Measurements from ENCODE around the gene CFAP73. TPM values are rescaled to one million over a fixed set of nuclear protein-coding genes. Genes with fewer than 3 reads are reported as not detected.
"Not testable (repeated sequence)": the region's sequence is repeated elsewhere in the genome, so short reads cannot be mapped to it uniquely, and the experiment has no call there.

CFAP73 gene
- total RNA-seq, 1 experiment from 2014 or later: 0.97 TPM

GRCh38 chr12:113185180-113186032 is 35.9 kb downstream of the CFAP73 start, which contains the start of the genes DDX54 and RITA1:
Gene DDX54 (minus strand): TSS chr12:113185478. CDS start chr12:113185451, 27 bp downstream.
Gene RITA1 (plus strand): TSS chr12:113185721. CDS start chr12:113186747, 1,026 bp downstream.
- DNase-seq (ENCODE audit: extremely low read depth, low read depth): peak; percentile 55

DNA sequence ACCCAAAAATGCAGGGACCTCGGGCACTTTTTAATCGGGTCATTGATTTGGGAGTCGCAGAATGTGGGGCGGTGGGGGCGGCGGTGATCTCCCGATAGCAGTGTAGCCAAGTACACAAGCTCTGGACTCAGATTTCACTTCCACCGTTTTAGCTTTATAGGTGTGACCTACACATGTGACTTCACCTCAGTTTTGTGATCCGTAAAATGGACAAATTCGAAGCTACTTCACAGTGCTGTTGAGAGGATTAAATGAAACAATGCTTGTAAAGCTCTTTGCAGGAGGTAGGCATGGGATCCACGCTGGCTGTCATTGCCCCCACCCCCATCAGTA is 36.5 kb downstream of the CFAP73 start:
- DNase-seq (ENCODE audit: extremely low read depth, low read depth): no peak

- DNase-seq (ENCODE audit: extremely low read depth, low read depth): no peak
These were observed 37.3 kb downstream of the CFAP73 start for GRCh38 chr12:113186666-113187325.

DNA sequence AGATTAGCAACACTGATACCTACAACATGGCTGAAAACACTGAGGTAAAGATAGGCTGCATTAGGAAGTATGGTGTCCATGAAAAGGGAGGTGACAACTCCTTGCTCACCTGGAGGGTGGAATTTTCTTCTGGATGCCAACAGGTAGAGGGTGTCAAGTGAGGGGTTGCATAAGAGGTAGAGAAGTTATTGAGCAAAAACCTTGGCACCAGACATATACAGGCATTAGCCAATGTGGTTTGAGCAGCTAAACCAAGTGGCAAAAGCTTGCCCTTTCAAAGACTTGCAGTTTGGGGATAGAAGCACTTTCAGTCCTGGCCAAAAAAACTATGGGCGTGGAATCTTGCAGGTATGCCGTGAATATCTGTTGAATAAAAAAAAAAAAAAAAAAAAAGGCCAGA is 39.8 kb downstream of the CFAP73 start:
- DNase-seq (ENCODE audit: extremely low read depth, low read depth): no peak

DNA sequence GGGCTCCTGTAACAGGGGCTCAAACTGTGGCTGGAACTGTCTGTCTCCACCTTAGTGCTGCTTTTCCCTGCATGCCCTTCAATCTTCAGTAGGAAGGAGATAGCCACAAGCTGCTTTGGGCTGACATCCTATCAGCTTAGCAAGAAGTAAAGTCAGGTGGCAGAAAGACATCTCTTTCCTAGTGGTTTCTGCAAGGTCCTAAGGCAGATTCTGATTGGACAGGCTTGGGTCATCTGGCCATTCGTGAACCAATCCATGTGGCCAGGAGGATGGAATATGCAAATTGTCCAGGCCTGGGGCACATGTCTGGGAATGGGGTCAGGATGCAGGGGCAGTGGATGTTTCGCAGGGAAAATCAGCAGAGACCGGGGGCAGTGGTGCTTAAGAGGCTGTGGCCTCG is 41.2 kb downstream of the CFAP73 start:
- DNase-seq (ENCODE audit: extremely low read depth, low read depth): peak; percentile 54

DNA sequence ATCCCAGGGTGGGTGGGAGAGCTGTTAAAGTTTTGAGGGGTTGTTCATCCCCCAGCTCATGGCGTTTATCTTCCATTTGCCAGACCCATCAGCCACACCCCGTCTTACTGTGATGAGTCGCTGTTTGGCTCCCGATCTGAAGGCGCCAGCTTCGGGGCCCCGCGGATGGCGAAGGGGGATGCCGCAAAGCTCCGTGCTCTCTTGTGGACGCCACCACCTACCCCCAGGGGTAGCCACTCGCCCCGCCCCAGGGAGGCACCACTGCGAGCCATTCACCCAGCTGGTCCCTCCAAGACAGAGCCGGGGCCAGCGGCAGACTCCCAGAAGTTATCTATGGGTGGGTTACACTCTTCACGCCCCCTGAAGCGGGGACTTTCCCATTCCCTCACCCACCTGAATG is 41.7 kb downstream of the CFAP73 start:
- no peak for DNase-seq (ENCODE audit: extremely low read depth, low read depth)

DNA sequence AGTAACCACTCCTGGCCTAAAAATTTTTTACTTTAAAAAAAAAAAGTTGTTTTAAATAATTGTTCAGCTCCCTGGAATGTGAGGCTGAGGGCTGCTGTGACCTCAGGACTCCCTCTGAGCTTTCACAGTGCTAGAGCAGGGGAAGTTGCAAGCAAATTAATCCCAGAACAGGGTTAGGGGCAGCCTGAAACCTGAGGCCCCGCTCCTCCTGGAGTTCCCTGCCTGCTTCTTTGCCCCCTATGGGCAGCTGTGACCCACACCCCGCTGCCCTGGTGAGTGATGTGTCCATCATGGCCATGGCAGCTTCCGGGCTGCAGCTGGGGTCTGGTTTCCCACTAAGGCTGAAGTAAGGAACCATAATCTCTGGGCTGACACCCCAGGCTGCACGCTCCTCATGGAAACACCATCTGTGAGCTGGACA is 45.5 kb downstream of the CFAP73 start:
- no peak for DNase-seq (ENCODE audit: extremely low read depth, low read depth)

DNA sequence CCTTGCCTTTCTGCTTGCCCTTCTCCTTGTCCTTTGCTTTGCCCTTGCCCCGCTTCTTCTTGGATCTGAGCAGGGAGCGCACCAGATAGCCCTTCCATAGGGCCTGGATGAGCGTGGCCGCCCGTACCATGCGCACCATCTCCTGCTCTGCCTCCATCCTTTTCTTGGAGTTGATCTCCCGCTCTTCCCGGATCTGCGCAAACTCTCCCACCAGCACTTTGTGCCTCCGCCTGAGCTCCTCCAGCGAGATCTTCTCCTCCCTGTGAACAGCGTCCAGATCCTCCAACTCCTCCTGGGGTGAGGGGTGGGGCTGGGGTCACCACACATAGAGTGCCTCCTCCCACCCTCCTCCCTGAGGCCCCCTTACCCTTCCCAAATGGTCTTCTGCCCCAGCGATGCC is 46.1 kb downstream of the CFAP73 start:
- no peak for DNase-seq (ENCODE audit: extremely low read depth, low read depth)

- no peak for DNase-seq (ENCODE audit: extremely low read depth, low read depth)
These were observed 47.1 kb downstream of the CFAP73 start for GRCh38 chr12:113196582-113196981.

DNA sequence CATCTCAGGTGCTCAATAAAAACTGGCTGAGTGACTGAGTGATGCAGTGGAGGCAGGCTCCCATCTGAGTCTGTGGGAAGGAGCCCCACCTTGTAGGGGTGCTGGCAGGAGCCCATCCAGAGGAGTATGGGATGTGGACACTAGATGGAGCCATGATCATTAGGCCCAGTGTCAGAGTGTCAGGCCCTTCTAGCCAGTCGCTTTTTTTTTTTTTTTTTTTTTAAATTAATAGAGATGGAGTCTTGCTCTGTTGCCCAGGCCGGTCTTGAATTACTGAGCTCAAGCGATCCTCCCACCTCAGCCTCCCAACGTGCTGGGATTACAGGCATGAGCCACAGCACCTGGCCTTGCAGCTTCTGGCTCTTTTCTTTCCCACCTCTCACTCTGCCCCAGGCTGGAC is 47.5 kb downstream of the CFAP73 start:
- peak; percentile 75 for DNase-seq (ENCODE audit: extremely low read depth, low read depth)

GRCh38 chr12:113197518-113198077 is 48.1 kb downstream of the CFAP73 start:
- no peak for DNase-seq (ENCODE audit: extremely low read depth, low read depth)

DNA sequence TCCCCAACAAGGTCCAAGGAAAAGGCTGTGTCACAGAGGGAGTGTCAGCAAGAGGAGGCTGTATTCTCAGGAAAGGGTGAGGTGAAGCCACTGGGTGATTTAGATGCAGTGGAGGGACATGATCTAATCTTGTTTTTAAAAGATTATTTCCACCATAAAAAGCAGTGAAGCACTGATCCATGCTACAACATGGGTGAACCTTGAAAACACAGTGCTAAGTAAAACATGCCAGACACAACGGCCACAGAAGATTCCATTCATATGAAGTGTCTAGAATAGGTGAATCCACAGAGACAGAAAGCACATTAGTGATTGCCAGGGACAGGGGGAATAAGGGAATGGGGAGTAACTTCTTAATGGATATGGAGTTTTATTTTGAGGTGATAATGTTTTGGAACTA is 48.8 kb downstream of the CFAP73 start:
- no peak for DNase-seq (ENCODE audit: extremely low read depth, low read depth)

DNA sequence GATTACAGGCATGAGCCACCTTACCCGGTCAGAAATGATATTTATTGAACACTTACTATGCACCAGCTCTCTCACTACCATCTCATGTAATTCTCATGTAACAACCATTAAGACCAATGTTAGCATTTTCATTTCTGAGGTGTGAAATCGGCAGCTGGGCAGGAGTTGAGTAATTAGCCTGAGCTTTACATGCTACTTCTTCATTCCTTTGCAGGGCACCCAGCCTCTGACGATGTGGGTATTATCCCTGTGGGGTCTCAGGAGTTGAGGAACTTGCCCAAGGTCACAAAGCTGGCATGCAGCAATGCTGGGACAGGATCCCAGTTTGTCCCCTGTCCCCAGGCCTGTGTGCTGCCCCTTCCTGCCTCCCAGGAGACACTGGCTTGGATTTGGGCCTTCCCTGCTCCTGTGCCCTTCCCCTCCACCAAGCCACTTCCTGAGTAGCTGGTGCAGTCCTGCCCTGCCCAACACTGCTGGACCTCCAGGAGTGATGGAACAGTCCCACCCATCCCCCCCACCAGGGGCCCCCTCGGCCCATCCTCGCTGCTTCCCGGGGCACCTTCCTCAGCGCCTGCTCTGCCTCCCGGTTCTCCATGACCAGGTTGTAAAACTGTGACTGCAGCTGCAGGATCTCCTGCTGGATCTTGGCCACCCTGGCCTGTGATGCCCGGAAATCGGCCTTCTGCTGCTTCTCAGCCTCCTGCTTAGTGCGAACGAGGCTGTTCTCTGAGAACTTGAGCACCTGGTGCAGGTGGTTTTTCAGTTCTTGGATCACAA is 50.7 kb downstream of the CFAP73 start:
- no peak for DNase-seq (ENCODE audit: extremely low read depth, low read depth)

DNA sequence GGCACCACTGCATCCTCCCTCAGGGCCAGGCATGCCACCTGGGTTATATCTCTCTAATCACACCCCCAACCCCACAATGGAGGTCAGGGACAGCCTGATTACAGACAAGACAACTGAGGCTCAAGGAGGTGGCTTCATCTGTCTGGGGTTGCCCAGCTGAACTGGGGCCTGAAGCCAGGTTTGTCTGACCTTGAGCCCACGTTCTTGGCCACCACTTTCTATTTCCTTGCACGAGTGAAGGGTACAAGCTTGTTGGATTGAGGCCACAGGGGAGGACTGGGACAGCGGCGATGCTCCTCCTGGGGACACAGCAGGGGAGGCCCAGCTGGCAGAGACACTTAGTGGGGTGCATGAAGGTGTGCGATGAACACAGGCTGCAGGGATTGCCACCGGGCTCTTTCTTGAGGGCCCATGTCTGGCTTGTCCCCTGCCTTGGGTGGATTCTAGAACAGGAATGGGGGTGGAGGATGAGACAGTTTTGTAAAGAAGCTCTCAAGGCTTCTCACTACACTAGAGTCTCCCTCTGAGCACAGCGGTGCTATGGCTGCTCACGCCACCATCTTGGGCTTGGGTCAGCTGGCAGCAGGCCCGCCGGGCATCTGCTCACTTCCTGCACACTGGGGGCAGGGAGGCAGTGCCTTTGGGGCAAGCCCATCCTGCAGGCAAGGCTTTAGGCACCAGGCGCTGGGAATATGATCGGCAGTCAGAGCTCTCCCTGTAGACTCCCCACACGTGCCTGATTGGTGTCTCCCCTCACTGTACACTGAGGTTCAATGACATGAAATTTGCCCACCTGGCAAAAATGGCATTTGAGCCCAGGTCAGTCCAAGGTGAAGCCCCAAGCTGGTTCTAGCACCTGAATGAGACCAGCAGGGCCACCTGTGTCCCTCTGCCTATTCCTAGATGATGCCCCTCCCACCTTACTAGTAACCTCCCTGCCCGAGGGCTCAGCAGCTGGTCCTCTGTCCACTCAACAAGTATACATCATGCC is 52.0 kb downstream of the CFAP73 start:
- no peak for DNase-seq (ENCODE audit: extremely low read depth, low read depth)

- DNase-seq (ENCODE audit: extremely low read depth, low read depth): no peak
These were observed 53.0 kb downstream of the CFAP73 start for GRCh38 chr12:113202300-113203075.

- DNase-seq (ENCODE audit: extremely low read depth, low read depth): no peak
These were observed 54.6 kb downstream of the CFAP73 start for GRCh38 chr12:113203852-113204760.

DNA sequence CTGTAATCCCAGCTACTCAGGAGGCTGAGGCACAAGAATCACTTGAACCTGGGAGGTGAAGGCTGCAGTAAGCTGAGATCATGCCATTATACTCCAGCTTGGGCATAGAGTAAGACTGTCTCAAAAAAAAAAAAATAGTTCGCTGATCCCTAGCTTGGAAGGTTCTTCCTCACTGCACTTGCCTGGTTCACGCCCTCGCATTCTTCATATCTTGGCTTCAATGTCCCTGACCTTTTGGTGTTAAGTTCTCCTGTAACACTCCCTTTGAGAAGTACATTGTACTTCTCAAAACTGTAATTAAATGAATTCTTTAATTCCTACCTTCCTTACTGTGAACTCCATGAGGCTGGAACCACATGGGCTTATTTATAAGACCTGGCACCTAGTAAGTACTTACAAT is 55.3 kb downstream of the CFAP73 start:
- no peak for DNase-seq (ENCODE audit: extremely low read depth, low read depth)

DNA sequence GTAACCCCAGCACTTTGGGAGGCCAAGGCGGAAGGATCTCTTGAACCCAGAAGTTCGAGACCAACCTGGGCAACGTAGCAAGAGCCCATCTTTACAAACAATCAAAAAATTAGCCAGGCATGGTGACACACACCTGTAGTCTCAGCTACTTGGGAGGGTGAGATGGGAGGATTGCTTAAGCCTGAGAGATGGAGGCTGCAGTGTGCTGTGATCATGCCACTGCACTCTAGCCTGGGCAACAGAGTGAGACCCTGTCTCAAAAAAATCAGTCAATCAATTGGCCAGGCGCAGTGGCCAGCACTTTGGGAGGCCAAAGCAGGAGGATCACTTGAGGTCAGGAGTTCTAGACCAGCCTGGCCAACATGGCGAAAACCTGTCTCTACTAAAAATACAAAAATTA is 57.3 kb downstream of the CFAP73 start:
- DNase-seq (ENCODE audit: extremely low read depth, low read depth): not testable (repeated sequence)
